Stimulated activated CD8-positive, alpha-beta memory T cell treated with anti-CD3 and anti-CD28 coated beads, Interleukin-12 subunit alpha, Interleukin-12 subunit beta, amount 100 ng/mL, for 1 hour (primary cell): Measurements from ENCODE around the gene NRL.
A peak's percentile ranks its signal among the peaks of the same experiment; 100 is the strongest.

Experiments used
- DNase-seq: peaks from one replicate; pipeline ENCODE4 v3.0.0-alpha.2; 2020; ENCODE audit warnings: low read depth

Gene NRL

GRCh38 chr14:24144451-24144850 is 29.7 kb upstream of the NRL start:
- DNase-seq: no peak

DNA sequence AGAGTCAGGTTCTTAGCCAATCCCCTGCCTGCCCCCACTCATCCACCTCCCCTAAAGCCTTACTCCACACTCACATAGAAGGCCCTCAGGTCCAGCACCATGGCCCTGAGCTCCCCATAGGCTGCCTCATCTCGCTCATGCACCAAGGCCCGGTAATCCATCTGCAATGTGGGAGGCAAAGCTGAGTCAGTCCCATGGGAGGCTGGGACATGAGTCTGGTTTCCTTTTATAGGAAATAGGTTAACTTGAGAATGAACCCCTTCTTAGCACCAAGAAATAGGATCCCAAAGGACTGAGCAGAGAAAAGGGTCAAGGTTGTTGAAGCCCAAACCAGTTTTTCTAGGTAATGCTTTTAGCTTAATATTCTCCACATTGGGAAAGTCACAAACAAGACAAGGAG is 28.8 kb upstream of the NRL start:
- DNase-seq: no peak

GRCh38 chr14:24141097-24141880 is 26.5 kb upstream of the NRL start, which contains the start of gene EMC9:
Gene EMC9 (minus strand): TSS chr14:24141591. CDS start chr14:24141304, 287 bp downstream.
- peak; percentile 99 for DNase-seq

DNA sequence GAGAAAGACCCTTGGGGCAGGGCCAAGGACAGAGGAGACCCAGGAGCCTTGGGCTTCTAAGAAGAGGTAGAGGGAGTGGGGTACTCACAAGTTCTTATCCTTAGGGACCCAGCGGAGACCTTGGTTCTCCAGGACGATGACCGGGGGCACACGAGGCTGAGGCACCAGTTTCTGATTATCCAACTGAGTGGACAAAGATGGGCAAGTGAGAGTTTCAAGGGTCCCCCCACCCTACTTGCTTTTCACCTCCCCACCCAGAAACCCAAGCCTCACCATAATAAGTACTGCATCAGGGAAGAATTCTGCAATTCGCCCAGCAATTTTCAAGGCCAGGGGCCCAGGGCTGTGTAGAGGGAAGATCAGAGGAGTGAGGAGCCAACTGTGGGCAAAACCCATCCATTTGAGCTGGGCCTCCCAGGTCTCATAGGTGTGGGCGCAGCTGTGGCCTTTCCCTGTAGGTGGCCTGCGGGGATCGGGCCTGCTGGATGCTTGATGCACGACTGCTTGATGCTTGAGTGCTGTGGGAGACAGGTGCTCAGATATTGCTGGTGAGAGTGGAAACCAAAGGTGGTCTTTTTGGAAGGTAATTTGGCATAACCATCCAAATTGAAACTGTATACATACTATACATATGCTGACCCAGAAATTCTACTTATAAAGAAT is 24.7 kb upstream of the NRL start:
- DNase-seq: no peak

- DNase-seq: no peak
Observed at GRCh38 chr14:24138396-24139271, 23.9 kb upstream of the NRL start.

GRCh38 chr14:24137529-24138395 is 23.0 kb upstream of the NRL start:
- DNase-seq: no peak

GRCh38 chr14:24136684-24137528 is 22.2 kb upstream of the NRL start:
- no peak for DNase-seq

GRCh38 chr14:24135834-24136683 is 21.3 kb upstream of the NRL start, which contains the start of gene PSME1:
Gene PSME1 (plus strand): TSS chr14:24136194. CDS start chr14:24136263, 69 bp downstream.
- DNase-seq: peak; percentile 89

- no peak for DNase-seq
Observed at GRCh38 chr14:24135584-24135833, 20.8 kb upstream of the NRL start.

GRCh38 chr14:24133735-24134134 is 19.0 kb upstream of the NRL start:
- DNase-seq: no peak

DNA sequence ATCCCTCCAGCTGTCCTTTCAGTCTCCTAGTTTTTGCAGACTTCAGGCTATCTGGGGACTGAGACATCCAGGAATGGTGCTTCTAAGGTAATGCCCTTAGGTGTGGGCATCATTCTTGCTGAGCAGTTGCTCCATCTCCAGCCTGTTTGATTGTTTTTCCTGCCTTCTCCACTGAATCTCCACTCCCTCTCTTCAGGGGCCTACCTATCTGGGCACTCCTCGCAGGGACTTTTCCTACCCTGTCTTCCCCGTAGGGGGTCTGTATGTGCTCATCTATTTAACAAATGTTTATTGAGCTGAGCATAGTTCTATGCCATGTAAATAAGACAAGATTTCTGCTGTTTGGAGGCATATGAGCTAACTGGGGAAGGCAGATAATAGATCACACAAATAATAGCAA is 18.2 kb upstream of the NRL start:
- DNase-seq: no peak

GRCh38 chr14:24132061-24132685 is 17.4 kb upstream of the NRL start:
- DNase-seq: no peak

GRCh38 chr14:24131549-24131966 is 16.8 kb upstream of the NRL start:
- DNase-seq: no peak

- DNase-seq: no peak
Observed at GRCh38 chr14:24130717-24131548, 16.2 kb upstream of the NRL start.

- no peak for DNase-seq
Observed at GRCh38 chr14:24130380-24130716, 15.6 kb upstream of the NRL start, which contains the start of gene FITM1. Gene FITM1 (plus strand): TSS chr14:24130659. CDS start chr14:24131564, 905 bp downstream.

GRCh38 chr14:24129410-24129998 is 14.8 kb upstream of the NRL start:
- no peak for DNase-seq

GRCh38 chr14:24127673-24128072 is 12.9 kb upstream of the NRL start:
- DNase-seq: no peak

DNA sequence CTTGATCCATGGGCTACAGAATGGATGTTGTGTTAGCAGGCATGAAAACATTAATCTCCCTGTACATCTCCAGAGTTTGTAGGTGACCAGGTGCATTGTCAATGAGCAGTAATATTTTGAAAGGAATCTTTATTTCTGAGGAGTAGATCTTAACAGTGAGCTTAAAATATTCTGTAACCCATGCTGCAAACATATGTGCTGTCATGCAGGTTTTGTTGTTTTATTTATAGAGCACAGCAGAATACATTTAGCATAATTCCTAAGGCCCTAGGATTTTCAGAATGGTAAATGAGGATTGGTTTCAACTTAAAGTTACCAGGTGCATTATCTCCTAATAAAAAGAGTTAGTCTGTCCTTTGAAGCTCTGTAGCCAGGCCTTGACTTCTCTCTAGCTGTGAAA is 12.2 kb upstream of the NRL start:
- DNase-seq: no peak
